Fibroblast of villous mesenchyme (primary cell): Measurements from ENCODE around the gene RAD51B. TPM values are rescaled to one million over a fixed set of nuclear protein-coding genes. Genes with fewer than 3 reads are reported as not detected.

Source experiments
- DNase-seq: peaks from one replicate; pipeline ENCODE4 v3.0.0-alpha.2; 2010; ENCODE audit warnings: low read depth
- H3K4me3 ChIP-seq: 2 replicates; pipeline ENCODE4 v1.5.1; 2011; ENCODE audit warnings: low read depth, mild to moderate bottlenecking, low read length
- total RNA-seq: library from RNA; depleted of rRNA; stranded (reverse); fragments of >200 nt; gene quantifications from 2 replicates; pipeline ENCODE4 v1.2.3, GENCODE V29; 2012
- TF ChIP-seq, protein P1 (sequence below): IDR thresholded peaks from 2 replicates; pipeline ENCODE4 v1.5.1; 2012; ENCODE audit warnings: low read depth, mild to moderate bottlenecking, low read length; ENCODE audit not compliant: insufficient read depth

Gene RAD51B
- total RNA-seq, 1 donor = 22.0 TPM

GRCh38 chr14:68580671-68581070, 761.1 kb downstream of the RAD51B start:
- TF ChIP-seq, protein P1, sequence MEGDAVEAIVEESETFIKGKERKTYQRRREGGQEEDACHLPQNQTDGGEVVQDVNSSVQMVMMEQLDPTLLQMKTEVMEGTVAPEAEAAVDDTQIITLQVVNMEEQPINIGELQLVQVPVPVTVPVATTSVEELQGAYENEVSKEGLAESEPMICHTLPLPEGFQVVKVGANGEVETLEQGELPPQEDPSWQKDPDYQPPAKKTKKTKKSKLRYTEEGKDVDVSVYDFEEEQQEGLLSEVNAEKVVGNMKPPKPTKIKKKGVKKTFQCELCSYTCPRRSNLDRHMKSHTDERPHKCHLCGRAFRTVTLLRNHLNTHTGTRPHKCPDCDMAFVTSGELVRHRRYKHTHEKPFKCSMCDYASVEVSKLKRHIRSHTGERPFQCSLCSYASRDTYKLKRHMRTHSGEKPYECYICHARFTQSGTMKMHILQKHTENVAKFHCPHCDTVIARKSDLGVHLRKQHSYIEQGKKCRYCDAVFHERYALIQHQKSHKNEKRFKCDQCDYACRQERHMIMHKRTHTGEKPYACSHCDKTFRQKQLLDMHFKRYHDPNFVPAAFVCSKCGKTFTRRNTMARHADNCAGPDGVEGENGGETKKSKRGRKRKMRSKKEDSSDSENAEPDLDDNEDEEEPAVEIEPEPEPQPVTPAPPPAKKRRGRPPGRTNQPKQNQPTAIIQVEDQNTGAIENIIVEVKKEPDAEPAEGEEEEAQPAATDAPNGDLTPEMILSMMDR = no peak
- H3K4me3 ChIP-seq = no peak overlapping the region
- peak; percentile 60 for DNase-seq

- DNase-seq = no peak
- no peak overlapping the region for H3K4me3 ChIP-seq
- TF ChIP-seq, protein P1 = no peak
Measured at GRCh38 chr14:68583548-68584280, 764.1 kb downstream of the RAD51B start.

DNA sequence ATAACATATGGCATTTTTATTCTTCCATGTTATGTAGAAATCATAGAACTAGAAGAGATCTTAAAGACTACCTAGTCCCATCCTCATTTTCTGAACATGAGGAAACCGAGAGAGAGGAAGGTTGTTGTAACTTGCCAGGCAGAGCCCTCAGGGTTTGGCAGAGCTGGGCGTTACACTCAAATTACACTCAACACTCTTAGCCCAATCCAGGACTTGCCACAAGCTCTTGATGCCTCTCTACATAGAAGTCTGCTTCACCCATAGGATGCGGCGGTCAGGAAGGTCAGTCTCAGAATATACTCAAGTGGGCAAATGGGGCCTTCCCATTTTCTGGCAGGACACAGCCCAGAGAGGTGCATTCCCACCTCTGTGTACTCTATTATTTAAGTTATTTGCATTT, 765.2 kb downstream of the RAD51B start:
- no peak overlapping the region for H3K4me3 ChIP-seq
- DNase-seq = no peak
- TF ChIP-seq, protein P1 = no peak

DNA sequence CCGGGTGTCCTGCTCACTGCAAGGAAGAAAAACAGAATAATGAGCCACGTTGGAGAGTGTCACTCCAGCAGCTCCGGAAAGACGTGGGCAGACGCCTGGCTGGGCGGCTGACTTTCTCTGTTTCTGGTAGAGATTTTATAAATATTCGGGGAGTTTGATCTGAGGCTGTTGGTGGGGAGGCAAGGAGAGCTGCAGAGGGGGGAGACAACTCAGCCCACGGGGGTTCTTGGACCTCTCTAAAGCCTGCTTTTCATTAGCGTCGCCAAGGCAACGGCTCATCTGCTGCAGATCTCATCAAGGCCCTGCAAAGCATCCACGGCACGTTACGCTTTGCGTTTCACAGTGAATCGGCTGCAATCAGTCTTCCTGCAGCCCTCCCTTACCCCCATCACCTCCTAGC, 766.1 kb downstream of the RAD51B start:
- peak; percentile 44 for DNase-seq
- TF ChIP-seq, protein P1 = no peak
- H3K4me3 ChIP-seq = no peak overlapping the region

DNA sequence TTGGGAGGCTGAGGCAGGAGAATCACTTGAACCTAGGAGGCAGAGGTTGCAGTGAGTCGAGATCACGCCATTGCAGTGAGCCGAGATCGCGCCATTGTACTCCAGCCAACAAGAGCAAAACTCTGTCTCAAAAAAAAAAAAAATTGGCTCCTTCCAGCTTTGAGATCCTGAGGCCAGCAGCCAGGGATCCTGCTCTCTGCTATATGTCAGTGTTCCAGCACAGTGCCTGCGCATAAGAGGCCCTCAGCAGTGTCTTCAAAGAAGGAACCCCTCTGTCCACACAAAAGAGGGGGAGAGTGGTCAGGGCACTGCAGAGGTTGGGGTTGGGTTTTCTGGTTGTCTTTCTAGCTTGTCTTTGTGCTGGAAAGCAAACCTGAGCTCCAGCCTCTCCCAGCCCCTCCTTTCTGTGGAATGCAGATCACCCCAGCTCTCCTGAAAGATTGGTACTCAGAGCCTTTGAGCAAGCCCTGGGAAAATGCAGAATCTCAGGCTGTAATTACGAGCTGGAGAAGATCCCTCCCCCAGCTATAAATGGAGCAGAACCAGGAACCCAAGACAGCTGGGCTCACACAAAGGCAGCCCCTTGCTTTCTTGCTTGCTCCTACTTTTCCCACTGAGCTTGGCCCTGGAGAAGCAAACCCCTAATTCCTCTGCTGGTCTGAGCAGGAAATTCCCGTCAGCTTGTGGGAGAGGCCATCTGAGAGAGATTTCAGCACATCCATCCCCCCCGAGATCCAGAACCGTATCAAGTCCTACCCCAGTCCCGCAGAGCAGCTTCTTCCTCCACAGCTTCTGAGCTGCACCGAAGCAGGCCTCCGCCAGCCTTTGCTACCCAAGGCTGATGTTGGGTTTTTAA, 767.5 kb downstream of the RAD51B start:
- peak; percentile 29 for DNase-seq
- TF ChIP-seq, protein P1 = no peak
- H3K4me3 ChIP-seq = no peak overlapping the region

DNA sequence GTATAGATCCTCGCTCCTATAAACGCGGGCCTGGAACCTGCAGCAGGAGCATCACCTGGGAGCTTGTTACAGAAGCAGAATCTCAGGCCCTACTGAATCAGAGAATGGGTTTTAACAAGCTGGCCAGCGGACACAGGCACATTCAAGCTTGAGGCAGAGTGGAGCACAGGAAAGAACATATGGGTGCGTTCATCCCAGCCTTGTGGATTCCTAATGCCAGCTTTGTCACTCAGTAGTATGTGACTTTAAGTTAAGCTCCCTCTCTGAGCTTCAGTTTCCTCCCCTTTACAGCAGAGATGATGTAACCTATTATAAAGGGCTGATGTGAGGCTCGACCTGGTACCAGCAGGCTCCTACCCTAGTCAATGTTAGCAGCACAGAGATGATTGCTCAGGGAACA, 768.4 kb downstream of the RAD51B start:
- H3K4me3 ChIP-seq = no peak overlapping the region
- TF ChIP-seq, protein P1 = no peak
- no peak for DNase-seq
